ENCODE data around the gene CLASP2. TPM values are rescaled to one million over a fixed set of nuclear protein-coding genes. Genes with fewer than 3 reads are reported as not detected.

CLASP2 gene
- total and polyA plus RNA-seq, 7 donors, result 4.8 to 122 (median 77.7) TPM

DNA sequence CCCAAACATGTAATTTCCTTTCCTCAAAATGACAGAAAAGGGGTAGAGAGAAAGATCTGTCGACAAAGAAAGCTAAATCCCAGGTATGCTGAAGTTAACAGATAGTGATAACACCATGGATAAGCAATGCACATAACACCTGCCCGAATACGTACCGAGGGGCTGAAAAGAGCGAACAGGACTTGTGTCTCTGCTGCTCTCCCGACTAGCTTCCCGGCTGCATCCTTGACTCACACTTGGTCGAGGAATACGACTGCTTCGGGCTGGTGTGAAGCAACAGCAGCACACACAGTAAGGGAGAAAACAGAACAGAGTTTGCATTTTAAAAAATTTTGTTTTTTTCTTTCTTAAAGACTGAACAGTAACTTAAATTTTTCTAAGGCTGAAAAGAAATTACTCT is 136.4 kb downstream of the CLASP2 start:
- WGBS, 2 donors, result 92 to 96% methylated on average over 10 of the region's 10 CpGs
- H3K36me3 ChIP-seq, result peaks cover 0 to 74% (median 1%) of the 10 kb centered on the region in 4 donors
- TF ChIP-seq, protein P1, sequence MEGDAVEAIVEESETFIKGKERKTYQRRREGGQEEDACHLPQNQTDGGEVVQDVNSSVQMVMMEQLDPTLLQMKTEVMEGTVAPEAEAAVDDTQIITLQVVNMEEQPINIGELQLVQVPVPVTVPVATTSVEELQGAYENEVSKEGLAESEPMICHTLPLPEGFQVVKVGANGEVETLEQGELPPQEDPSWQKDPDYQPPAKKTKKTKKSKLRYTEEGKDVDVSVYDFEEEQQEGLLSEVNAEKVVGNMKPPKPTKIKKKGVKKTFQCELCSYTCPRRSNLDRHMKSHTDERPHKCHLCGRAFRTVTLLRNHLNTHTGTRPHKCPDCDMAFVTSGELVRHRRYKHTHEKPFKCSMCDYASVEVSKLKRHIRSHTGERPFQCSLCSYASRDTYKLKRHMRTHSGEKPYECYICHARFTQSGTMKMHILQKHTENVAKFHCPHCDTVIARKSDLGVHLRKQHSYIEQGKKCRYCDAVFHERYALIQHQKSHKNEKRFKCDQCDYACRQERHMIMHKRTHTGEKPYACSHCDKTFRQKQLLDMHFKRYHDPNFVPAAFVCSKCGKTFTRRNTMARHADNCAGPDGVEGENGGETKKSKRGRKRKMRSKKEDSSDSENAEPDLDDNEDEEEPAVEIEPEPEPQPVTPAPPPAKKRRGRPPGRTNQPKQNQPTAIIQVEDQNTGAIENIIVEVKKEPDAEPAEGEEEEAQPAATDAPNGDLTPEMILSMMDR (IDR thresholded peaks at IDR 0.05), result no peak
- TF ChIP-seq POLR2AphosphoS5 (IDR thresholded peaks at IDR 0.05) (no peak), EP300 (IDR thresholded peaks at IDR 0.05) (no peak), POLR2A (IDR thresholded peaks at IDR 0.05) (no peak)

DNA sequence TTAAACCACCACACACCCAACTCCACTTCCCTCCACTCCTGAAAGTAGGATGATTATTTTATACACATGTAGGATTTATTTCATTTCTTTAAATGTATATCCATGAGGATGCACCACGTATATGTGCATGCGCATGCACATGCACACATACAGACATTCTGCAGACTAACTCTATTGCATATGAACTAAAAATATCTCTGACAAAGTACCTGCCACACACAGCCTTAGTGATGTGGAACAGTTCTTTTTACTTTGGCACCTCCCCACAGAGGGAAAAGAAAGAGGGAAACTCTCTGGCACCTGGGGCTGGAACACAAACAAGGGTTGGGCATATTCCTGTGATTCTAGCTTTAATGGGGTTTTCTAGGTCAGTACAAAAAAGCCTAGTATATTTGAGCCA is 138.2 kb downstream of the CLASP2 start:
- Histone ChIP-seq H3K27ac (no peak overlapping the region), H3K36me3 (peaks cover 0 to 87% (median 1%) of the 10 kb centered on the region in 4 donors), H3K4me1 (peaks cover 0 to 5% (median 0%) of the 10 kb centered on the region in 4 donors), H3K27me3 (no peaks in the 10 kb centered on the region), H3K4me3 (no peak overlapping the region), H3K9me3 (no peaks in the 10 kb centered on the region)
- intact Hi-C loops (cut with DNase I), result no loop called here
- TF ChIP-seq, protein P1 (IDR thresholded peaks at IDR 0.05), result no peak
- no peak for TF ChIP-seq EP300 (IDR thresholded peaks at IDR 0.05)
- no peak for TF ChIP-seq POLR2A (IDR thresholded peaks at IDR 0.05)
- no peak for TF ChIP-seq POLR2AphosphoS5 (IDR thresholded peaks at IDR 0.05)
- DNase-seq, result no peak
- WGBS, 2 donors, result 97 to 98% methylated on average over 2 of the region's 2 CpGs

More for the DNA sequence above, 136.4 kb downstream of the CLASP2 start:
- H3K9me3 ChIP-seq, result no peaks in the 10 kb centered on the region
- H3K4me3 ChIP-seq, result no peak overlapping the region
- intact Hi-C loops (cut with DNase I), result no loop called here
- no peak overlapping the region for H3K27ac ChIP-seq
- peaks cover 0 to 5% (median 0%) of the 10 kb centered on the region in 4 donors for H3K4me1 ChIP-seq
- no peaks in the 10 kb centered on the region for H3K27me3 ChIP-seq
- DNase-seq, result no peak

GRCh38 chr3:33579178-33579510 is 138.9 kb downstream of the CLASP2 start:
- Histone ChIP-seq H3K27me3 (no peaks in the 10 kb centered on the region), H3K27ac (no peak overlapping the region), H3K4me3 (no peak overlapping the region), H3K9me3 (no peaks in the 10 kb centered on the region), H3K4me1 (peaks cover 0 to 5% (median 0%) of the 10 kb centered on the region in 4 donors), H3K36me3 (peaks cover 0 to 87% (median 1%) of the 10 kb centered on the region in 4 donors)
- WGBS, 2 donors, result 76 to 93% methylated on average over 1 of the region's 1 CpG
- intact Hi-C loops (cut with DNase I), result no loop called here
- no peak for DNase-seq
- TF ChIP-seq POLR2A (IDR thresholded peaks at IDR 0.05), result no peak
- no peak for TF ChIP-seq POLR2AphosphoS5 (IDR thresholded peaks at IDR 0.05)
- TF ChIP-seq, protein P1 (IDR thresholded peaks at IDR 0.05), result no peak
- no peak for TF ChIP-seq EP300 (IDR thresholded peaks at IDR 0.05)

DNA sequence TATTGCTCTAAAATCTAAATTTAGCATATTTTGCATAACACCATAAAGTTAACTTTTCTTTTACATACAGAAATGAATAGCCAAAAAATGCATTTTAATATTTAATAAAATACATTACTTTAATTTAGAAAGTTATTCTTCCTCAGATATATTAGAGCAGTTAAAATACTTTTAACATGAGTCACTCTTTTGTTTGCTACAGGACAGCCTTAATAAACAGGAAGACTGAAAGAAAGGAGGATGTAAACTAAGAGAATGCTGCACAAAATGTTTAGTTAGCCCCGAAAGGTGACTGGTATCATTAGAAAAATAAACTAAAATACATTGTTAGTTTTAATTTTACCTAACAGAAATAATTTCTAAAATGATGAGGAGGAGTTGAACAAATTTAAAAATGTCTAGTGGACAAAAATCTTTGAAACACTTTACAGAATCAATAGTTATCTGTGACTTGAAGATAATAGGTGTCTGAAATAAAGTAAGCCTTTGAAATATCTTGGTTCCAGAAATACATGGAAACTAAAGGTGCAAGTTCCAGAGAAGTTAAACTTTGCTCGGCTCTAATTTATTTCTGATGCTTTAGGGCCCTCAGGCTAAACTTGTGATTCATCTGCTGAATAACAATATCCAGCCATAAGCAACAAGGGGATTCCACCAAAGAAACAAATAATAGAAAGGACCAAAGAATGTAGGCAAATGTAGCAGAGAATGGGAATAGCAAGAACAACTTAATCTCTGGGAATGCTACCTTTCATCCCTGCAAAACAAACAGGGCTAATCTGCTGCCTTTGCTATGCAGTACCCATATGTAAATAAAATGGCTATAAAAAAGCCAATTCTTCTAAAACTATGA is 139.5 kb downstream of the CLASP2 start:
- Histone ChIP-seq H3K27me3 (no peaks in the 10 kb centered on the region), H3K4me1 (peaks cover 0 to 5% (median 0%) of the 10 kb centered on the region in 4 donors), H3K9me3 (no peaks in the 10 kb centered on the region), H3K36me3 (peaks cover 0 to 86% (median 1%) of the 10 kb centered on the region in 4 donors), H3K4me3 (no peak overlapping the region), H3K27ac (no peak overlapping the region)
- 61 to 79% methylated on average over 2 of the region's 2 CpGs for WGBS, 2 donors
- intact Hi-C loops (cut with DNase I), result no loop called here
- no peak for DNase-seq
- no peak for TF ChIP-seq POLR2AphosphoS5 (IDR thresholded peaks at IDR 0.05)
- TF ChIP-seq EP300 (IDR thresholded peaks at IDR 0.05), result no peak
- no peak for TF ChIP-seq POLR2A (IDR thresholded peaks at IDR 0.05)
- TF ChIP-seq, protein P1 (IDR thresholded peaks at IDR 0.05), result no peak
